Natural killer cell (primary cell): ENCODE measurements around the gene CACNA1C. TPM values are rescaled to one million over a fixed set of nuclear protein-coding genes. Genes with fewer than 3 reads are reported as not detected.

Experiments used
- ATAC-seq, 3 donors: fragments of 150-1000 bp in 2 of 3; fragments of 200-7000 bp in 1 of 3; cut with Tn5 transposase; 1 replicate in 1 of 3; 2 replicates in 2 of 3; pipeline ENCODE4 v1.10.0; 2021; ENCODE audit warnings: mild to moderate bottlenecking in 2 of 3, moderate library complexity in 2 of 3
- DNase-seq, 2 donors: peaks; one replicate each; pipeline versions ENCODE4 v3.0.0 to v3.0.0-alpha.2; 2013 to 2021; ENCODE audit warnings: mixed read lengths in 1 of 2
- H3K27ac ChIP-seq: one replicate; pipeline ENCODE4 v1.5.1; 2013; ENCODE audit warnings: mild to moderate bottlenecking, low read length
- H3K27me3 ChIP-seq: one replicate; pipeline ENCODE4 v1.6.1; 2013; ENCODE audit warnings: low read length; ENCODE audit not compliant: control insufficient read depth, insufficient read depth
- H3K36me3 ChIP-seq: one replicate; pipeline ENCODE4 v1.6.1; 2013; ENCODE audit warnings: low read length; ENCODE audit not compliant: control insufficient read depth, insufficient read depth
- H3K4me1 ChIP-seq: one replicate; pipeline ENCODE4 v1.6.1; 2013; ENCODE audit warnings: low read length; ENCODE audit not compliant: control insufficient read depth, insufficient read depth
- H3K4me3 ChIP-seq: one replicate; pipeline ENCODE4 v1.5.1; 2013; ENCODE audit warnings: low read length
- H3K9me3 ChIP-seq: one replicate; pipeline ENCODE4 v1.6.1; 2013; ENCODE audit warnings: low read length; ENCODE audit not compliant: control insufficient read depth, insufficient read depth
- H3K27ac Mint-ChIP-seq, 2 donors: one replicate each; pipeline ENCODE4 v1.8.0; 2022; ENCODE audit warnings: mild to moderate bottlenecking in 2 of 2, mixed read lengths in 2 of 2, moderate library complexity in 1 of 2
- H3K27me3 Mint-ChIP-seq, 2 donors: one replicate each; pipeline ENCODE4 v1.8.0; 2022; ENCODE audit warnings: low read depth in 2 of 2, mixed read lengths in 2 of 2
- H3K36me3 Mint-ChIP-seq: one replicate; pipeline ENCODE4 v1.8.0; 2022; ENCODE audit warnings: mixed read lengths
- H3K4me1 Mint-ChIP-seq, 2 donors: one replicate each; pipeline ENCODE4 v1.8.0; 2022; ENCODE audit warnings: mixed read lengths in 2 of 2
- H3K4me3 Mint-ChIP-seq: one replicate; pipeline ENCODE4 v1.8.0; 2022; ENCODE audit warnings: mild to moderate bottlenecking, moderate library complexity, mixed read lengths
- H3K9me3 Mint-ChIP-seq, 2 donors: one replicate each; pipeline ENCODE4 v1.8.0; 2022; ENCODE audit warnings: mixed read lengths in 2 of 2
- CTCF ChIP-seq: fragments of 200-600 bp; IDR thresholded peaks from one replicate; pipeline ENCODE4 v1.8.0; 2022; ENCODE audit warnings: antibody characterized with exemption
- WGBS: methylation state at CpG from one replicate; pipeline ENCODE4 v1.1.7; 2013; ENCODE audit warnings: missing lambda C conversion rate; ENCODE audit not compliant: insufficient coverage; 5-methylcytosine and 5-hydroxymethylcytosine counted together
- intact Hi-C: fragments of 100-400 bp; cut with micrococcal nuclease; formaldehyde crosslinking; loops from one replicate; pipeline ENCODE4 v1.14.2; 2022
- total RNA-seq, 4 donors: library from RNA; stranded (reverse); fragments of 120-200 nt in 1 of 4; gene quantifications; one replicate each; pipeline versions ENCODE4 v1.2.3 to v1.2.4, GENCODE V29; 2013 to 2022

Gene CACNA1C
- total RNA-seq, 3 donors from 2014 or later (not counting 1 experiment from before 2014, with no cell fraction given) = 0.07 to 0.35 (median 0.08) TPM

GRCh38 chr12:2481951-2482350 is 429.2 kb downstream of the CACNA1C start:
- Mint-ChIP-seq H3K27ac (no peak overlapping the region), H3K4me1 (no peaks in the 10 kb centered on the region), H3K4me3 (no peak overlapping the region), H3K27me3 (peaks cover 6 to 7% of the 10 kb centered on the region in 2 donors), H3K9me3 (no peaks in the 10 kb centered on the region), H3K36me3 (no peaks in the 10 kb centered on the region)
- no peak overlapping the region for H3K4me3 ChIP-seq
- H3K4me1 ChIP-seq = no peaks in the 10 kb centered on the region
- 84% methylated on average over 10 of the region's 10 CpGs for WGBS
- H3K36me3 ChIP-seq = no peaks in the 10 kb centered on the region
- intact Hi-C loops = no loop called here
- ATAC-seq (no peak), DNase-seq (no peak)
- no peaks in the 10 kb centered on the region for H3K9me3 ChIP-seq
- no peak for TF ChIP-seq CTCF
- H3K27ac ChIP-seq = no peak overlapping the region
- H3K27me3 ChIP-seq = no peaks in the 10 kb centered on the region

GRCh38 chr12:2482938-2483660 is 430.3 kb downstream of the CACNA1C start:
- intact Hi-C loops = no loop called here
- Mint-ChIP-seq H3K4me1 (no peaks in the 10 kb centered on the region), H3K27ac (no peak overlapping the region), H3K4me3 (no peak overlapping the region), H3K36me3 (no peaks in the 10 kb centered on the region), H3K27me3 (peaks cover 7 to 10% of the 10 kb centered on the region in 2 donors), H3K9me3 (no peaks in the 10 kb centered on the region)
- H3K4me3 ChIP-seq = no peak overlapping the region
- no peaks in the 10 kb centered on the region for H3K9me3 ChIP-seq
- H3K36me3 ChIP-seq = no peaks in the 10 kb centered on the region
- no peaks in the 10 kb centered on the region for H3K4me1 ChIP-seq
- whole genome bisulfite sequencing = 70% methylated on average over 13 of the region's 13 CpGs
- H3K27me3 ChIP-seq = no peaks in the 10 kb centered on the region
- DNase-seq = no peak
- no peak for ATAC-seq
- H3K27ac ChIP-seq = no peak overlapping the region
- TF ChIP-seq CTCF = no peak

DNA sequence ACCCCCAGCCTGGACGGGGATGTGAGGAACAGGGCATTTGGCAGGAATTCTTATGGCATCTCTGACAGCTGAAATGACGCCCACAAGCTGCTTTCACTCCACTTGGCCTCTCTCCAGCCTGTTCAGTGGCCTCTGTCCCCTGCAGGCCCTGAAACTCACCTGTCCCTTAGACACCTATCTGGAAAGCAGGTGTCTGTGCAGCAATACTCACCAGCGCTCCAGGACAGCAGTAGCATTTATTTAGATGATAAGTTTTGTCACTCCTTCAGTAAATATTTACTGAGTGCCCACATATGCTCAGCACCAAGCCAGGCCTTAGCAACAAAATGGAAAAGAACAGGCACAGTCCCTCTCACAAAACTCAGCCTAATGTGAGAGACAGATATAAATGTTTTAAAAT is 430.9 kb downstream of the CACNA1C start:
- no peak for DNase-seq
- Mint-ChIP-seq H3K4me3 (no peak overlapping the region), H3K4me1 (no peaks in the 10 kb centered on the region), H3K36me3 (no peaks in the 10 kb centered on the region), H3K9me3 (no peaks in the 10 kb centered on the region), H3K27me3 (peaks cover 7 to 11% of the 10 kb centered on the region in 2 donors), H3K27ac (no peak overlapping the region)
- Histone ChIP-seq H3K27me3 (no peaks in the 10 kb centered on the region), H3K27ac (no peak overlapping the region), H3K4me3 (no peak overlapping the region), H3K36me3 (no peaks in the 10 kb centered on the region), H3K4me1 (no peaks in the 10 kb centered on the region), H3K9me3 (no peaks in the 10 kb centered on the region)
- no peak for ATAC-seq
- WGBS = 83% methylated on average over 3 of the region's 3 CpGs
- TF ChIP-seq CTCF = no peak
- intact Hi-C loops = no loop called here
